ENCODE results near the gene ZC2HC1B. TPM values are rescaled to one million over a fixed set of nuclear protein-coding genes. Genes with fewer than 3 reads are reported as not detected.
"Not testable (repeated sequence)": the region's sequence is repeated elsewhere in the genome, so short reads cannot be mapped to it uniquely, and the experiment has no call there.

ZC2HC1B gene
- total RNA-seq: not detected

- CTCF ChIA-PET: no interaction called here
- POLR2A ChIA-PET: no interaction called here
These were observed at the start of gene ZC2HC1B for GRCh38 chr6:143864234-143864633. Gene ZC2HC1B (plus strand): TSS chr6:143864474. CDS start chr6:143864540, 66 bp downstream.

- CTCF ChIA-PET: no interaction called here
These were observed 46.7 kb upstream of the ZC2HC1B start for GRCh38 chr6:143817621-143818020.

GRCh38 chr6:143821359-143821758 is 42.9 kb upstream of the ZC2HC1B start:
- ChIA-PET CTCF (no interaction called here), POLR2A (no interaction called here)

More at GRCh38 chr6:143817621-143818020, 46.7 kb upstream of the ZC2HC1B start:
- POLR2A ChIA-PET: no interaction called here

- POLR2A ChIA-PET: no interaction called here
- CTCF ChIA-PET: interaction anchor here (1.4 kb wide), 1 partner anchor 22 kb away, joined by 3 read pairs; no protein-coding TSS in a partner anchor
These were observed 41.7 kb upstream of the ZC2HC1B start for GRCh38 chr6:143822584-143823024.

- ChIA-PET POLR2A (no interaction called here), CTCF (interaction anchor here (1.4 kb wide), 1 partner anchor 21 kb away, joined by 3 read pairs; no protein-coding TSS in a partner anchor)
These were observed 40.7 kb upstream of the ZC2HC1B start for GRCh38 chr6:143823548-143823947.

GRCh38 chr6:143828572-143828971 is 35.7 kb upstream of the ZC2HC1B start:
- ChIA-PET CTCF (no interaction called here), POLR2A (no interaction called here)

GRCh38 chr6:143836150-143836549 is 28.1 kb upstream of the ZC2HC1B start:
- ChIA-PET POLR2A (no interaction called here), CTCF (interaction anchor here (0.5 to 1.0 kb wide), 2 partner anchors 103 to 261 kb away, joined by 4 to 6 read pairs; no protein-coding TSS in a partner anchor)

GRCh38 chr6:143838395-143838794 is 25.9 kb upstream of the ZC2HC1B start:
- CTCF ChIA-PET: no interaction called here
- POLR2A ChIA-PET: no interaction called here

- POLR2A ChIA-PET: no interaction called here
- CTCF ChIA-PET: no interaction called here
These were observed 25.1 kb upstream of the ZC2HC1B start for GRCh38 chr6:143839196-143839595.

GRCh38 chr6:143840595-143841265 is 23.5 kb upstream of the ZC2HC1B start:
- POLR2A ChIA-PET: no interaction called here
- CTCF ChIA-PET: no interaction called here

GRCh38 chr6:143842461-143842901 is 21.8 kb upstream of the ZC2HC1B start:
- CTCF ChIA-PET: interaction anchor here (0.7 to 1.4 kb wide), 3 partner anchors 99 to 171 kb away, joined by 3 read pairs; no protein-coding TSS in a partner anchor
- POLR2A ChIA-PET: interaction anchor here (1.1 to 1.6 kb wide), 2 partner anchors 36 to 304 kb away, joined by 3 to 5 read pairs; no protein-coding TSS in a partner anchor

- CTCF ChIA-PET: interaction anchor here (0.7 to 1.4 kb wide), 4 partner anchors 99 to 268 kb away, joined by 3 read pairs; no protein-coding TSS in a partner anchor
- POLR2A ChIA-PET: interaction anchor here (1.1 to 1.6 kb wide), 2 partner anchors 37 to 305 kb away, joined by 3 to 5 read pairs; no protein-coding TSS in a partner anchor
These were observed 21.2 kb upstream of the ZC2HC1B start, which contains the start of gene LTV1 for GRCh38 chr6:143842902-143843676. Gene LTV1 (plus strand): TSS chr6:143843338. CDS start chr6:143843478, 140 bp downstream.

GRCh38 chr6:143843677-143843999 is 20.6 kb upstream of the ZC2HC1B start:
- ChIA-PET CTCF (interaction anchor here (1.0 to 1.3 kb wide), 3 partner anchors 21 to 268 kb away, joined by 3 read pairs; no protein-coding TSS in a partner anchor), POLR2A (interaction anchor here (1.1 to 1.6 kb wide), 2 partner anchors 37 to 305 kb away, joined by 3 to 5 read pairs; no protein-coding TSS in a partner anchor)

GRCh38 chr6:143844006-143844405 is 20.3 kb upstream of the ZC2HC1B start:
- POLR2A ChIA-PET: interaction anchor here (0.6 to 1.6 kb wide), 2 partner anchors 37 to 53 kb away, joined by 4 to 5 read pairs; no protein-coding TSS in a partner anchor

GRCh38 chr6:143845033-143845432 is 19.2 kb upstream of the ZC2HC1B start:
- ChIA-PET CTCF (interaction anchor here (0.5 kb wide), 1 partner anchor 36 kb away, joined by 4 read pairs; no protein-coding TSS in a partner anchor), POLR2A (no interaction called here)

More at GRCh38 chr6:143844006-143844405, 20.3 kb upstream of the ZC2HC1B start:
- CTCF ChIA-PET: interaction anchor here (1.0 to 1.3 kb wide), 2 partner anchors 21 to 268 kb away, joined by 3 read pairs; no protein-coding TSS in a partner anchor

- CTCF ChIA-PET, POLR2A ChIA-PET: not testable (repeated sequence)
These were observed 12.6 kb upstream of the ZC2HC1B start for GRCh38 chr6:143851706-143852105.

- CTCF ChIA-PET: not testable (repeated sequence)
These were observed 9.2 kb upstream of the ZC2HC1B start for GRCh38 chr6:143855057-143855456.

GRCh38 chr6:143856762-143857161 is 7.5 kb upstream of the ZC2HC1B start:
- CTCF ChIA-PET, POLR2A ChIA-PET: not testable (repeated sequence)

More at GRCh38 chr6:143855057-143855456, 9.2 kb upstream of the ZC2HC1B start:
- POLR2A ChIA-PET: not testable (repeated sequence)

GRCh38 chr6:143857651-143858050 is 6.6 kb upstream of the ZC2HC1B start:
- CTCF ChIA-PET: interaction anchor here (0.6 kb wide), 1 partner anchor 523 kb away, joined by 3 read pairs; no protein-coding TSS in a partner anchor
- POLR2A ChIA-PET: no interaction called here
